GM19025 (cell line): ENCODE data around the gene SLC4A11.
"Not testable (repeated sequence)": the region's sequence is repeated elsewhere in the genome, so short reads cannot be mapped to it uniquely, and the experiment has no call there.

Experiments
- ATAC-seq: cut with Tn5 transposase; IDR thresholded peaks from one replicate; pipeline ENCODE4 v1.9.1; 2021; ENCODE audit warnings: mild to moderate bottlenecking, low read depth, moderate library complexity; ENCODE audit not compliant: unreplicated experiment

Gene SLC4A11

DNA sequence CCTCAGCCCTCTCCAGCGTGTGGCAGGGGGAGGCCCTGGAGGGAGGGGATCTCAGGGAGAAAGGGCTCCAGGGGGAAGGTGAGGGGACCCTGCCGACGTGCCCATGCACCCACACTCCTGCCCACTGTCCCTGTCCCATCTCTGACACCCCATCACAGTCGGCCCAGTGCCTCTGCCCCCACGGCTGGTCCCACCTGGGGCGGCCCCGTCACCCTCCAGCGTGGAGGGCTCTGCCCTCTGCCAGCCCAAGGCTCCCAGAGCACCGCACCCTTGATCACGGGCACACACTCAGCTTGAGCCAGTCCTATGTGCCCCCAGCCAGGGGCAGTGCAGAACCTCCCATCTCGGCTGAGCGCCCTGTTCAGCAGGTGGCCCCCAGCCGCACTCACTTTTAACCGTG is 9.2 kb downstream of the SLC4A11 start:
- ATAC-seq, result no peak

DNA sequence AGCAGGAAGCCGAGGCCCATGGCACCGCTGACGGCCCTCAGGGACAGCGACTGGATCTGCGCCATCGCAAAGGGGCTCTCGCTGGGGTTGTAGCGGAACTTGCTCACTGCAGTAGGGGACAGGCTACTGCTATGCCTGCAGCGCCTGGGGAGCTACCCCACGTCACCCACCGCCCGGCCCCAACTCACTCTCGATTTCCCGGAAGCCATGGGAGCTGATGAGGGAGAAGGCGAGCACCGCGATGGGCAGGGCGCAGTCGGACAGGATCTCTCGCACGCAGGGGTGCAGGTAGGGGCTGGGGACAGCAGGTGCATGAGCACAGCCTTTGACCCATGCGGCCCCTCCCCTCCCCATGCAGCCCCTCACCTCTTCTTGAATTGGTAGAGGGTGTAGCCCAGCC is 9.8 kb downstream of the SLC4A11 start:
- no peak for ATAC-seq

DNA sequence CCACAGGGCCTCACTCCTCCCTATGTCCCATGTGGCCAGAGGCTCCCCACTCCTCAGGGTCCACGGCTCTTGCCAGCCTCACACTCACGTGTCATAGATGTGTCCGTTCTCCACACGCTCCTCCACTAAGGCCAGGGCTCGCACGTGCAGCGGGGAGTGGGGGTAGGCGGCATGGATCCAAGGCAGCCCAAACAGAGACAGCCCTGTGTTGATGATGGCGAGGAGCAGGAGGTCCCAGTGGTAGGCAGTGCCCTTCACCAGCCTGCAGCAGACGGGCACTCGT is 10.3 kb downstream of the SLC4A11 start:
- ATAC-seq, result no peak

GRCh38 chr20:3227936-3228749 is 10.8 kb downstream of the SLC4A11 start:
- no peak for ATAC-seq

DNA sequence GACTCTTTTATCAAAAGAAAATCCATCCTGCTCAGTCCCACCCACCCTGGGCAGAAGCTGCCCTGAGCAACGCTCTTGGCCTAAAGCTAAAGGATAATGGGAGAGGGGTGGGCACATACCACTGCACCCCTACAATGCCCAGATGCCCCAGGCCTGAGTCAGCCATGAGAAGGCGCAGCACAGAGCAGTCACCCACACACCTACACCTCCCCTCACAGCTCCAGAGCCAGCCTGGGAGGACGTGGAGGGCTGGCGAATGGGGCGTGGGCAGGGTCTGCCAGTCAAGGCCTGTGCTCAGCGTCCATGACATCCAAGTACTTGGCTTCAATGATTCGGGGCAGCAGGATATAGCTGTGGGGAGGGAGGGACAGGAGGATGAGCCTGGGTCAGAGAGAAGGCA is 11.5 kb downstream of the SLC4A11 start:
- no peak for ATAC-seq

DNA sequence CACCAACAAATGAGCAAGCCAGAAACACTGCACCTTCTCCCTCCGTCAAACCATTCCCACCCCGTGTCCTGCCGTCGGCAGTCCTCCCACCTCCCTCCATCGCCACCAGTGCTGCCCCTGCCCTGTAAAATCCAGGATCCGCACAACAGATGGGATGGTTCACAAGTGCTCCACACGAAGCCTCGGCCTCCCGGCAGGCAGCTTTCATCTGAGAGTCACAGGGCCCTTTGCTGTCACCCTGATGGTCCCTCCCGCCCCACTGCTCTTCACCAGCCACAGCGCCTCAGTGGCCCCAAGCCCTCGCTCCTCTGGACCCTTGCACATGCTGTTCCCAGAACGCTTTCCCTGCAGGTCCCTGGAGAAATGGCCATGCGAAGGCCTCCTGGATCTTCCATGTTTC is 12.1 kb downstream of the SLC4A11 start:
- no peak for ATAC-seq

DNA sequence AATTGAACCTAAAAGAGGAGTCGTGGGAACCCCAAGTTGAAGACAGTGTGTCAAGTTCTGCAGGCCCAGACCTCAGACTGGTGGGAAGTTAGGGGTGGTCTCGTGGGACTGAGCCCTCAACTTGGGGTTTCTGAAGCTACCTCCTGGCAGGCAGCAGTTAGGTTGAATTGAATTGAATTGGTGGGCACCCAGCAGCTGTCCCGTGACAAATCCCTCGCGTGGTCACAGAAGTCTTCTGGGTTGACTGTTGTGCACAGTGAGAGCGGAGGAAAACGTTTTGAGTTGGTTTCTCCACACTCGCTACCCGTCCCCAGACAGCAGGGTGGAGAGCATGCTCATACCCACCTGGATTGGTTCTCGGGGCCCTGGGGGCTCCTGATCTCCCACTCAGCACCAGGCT is 12.9 kb downstream of the SLC4A11 start:
- ATAC-seq, result no peak

- no peak for ATAC-seq
Observed at GRCh38 chr20:3224681-3225421, 14.1 kb downstream of the SLC4A11 start.

DNA sequence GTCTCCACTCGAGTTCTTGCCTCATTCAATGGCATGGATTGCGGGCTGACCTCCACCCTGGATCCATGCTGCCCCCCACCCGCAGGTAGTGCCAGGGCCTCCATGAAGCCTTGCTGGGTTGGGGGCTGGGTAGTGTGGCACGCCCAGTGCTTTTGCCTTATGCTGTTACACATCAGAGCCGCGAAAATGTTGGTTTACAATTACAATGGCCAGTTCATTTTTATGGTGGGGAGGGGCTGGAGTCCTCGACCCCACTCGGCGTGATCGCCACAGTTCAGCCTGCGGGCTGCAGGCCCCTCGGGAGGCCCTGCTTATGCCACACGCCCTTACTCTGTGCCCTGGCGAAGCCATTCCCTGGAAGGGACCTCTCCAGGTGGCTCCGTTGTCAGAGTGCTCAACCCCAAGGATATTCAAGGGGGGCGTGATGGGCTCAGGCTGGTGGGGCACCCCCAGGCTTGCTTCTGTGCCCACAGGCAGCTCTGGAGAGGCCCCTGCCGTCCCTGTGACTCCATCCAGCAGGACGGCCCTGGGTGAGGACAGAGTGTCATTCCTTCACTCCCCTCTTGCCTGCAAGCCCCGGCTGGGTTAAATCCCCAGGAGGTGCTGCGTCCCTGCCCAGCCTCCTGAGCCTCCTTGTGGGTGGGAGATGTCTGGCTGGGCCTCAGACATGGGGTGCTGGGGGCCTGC is 14.9 kb downstream of the SLC4A11 start:
- no peak for ATAC-seq

DNA sequence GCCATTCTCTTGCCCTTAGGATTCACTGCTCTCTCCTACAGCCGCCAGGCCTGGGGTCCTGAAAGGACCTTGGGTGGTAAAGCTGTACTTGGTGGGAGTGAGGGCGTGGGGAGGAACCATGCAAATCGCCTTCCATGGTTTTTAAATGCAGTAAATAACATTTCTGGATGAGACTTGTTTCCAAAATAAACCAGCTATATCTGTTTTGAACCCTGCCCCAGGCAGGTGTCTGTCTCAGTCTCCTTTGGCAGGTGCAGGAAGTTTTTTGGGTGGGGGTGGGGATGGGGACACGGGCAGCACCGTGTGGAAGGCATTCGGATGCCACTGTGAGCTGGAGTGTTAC is 15.4 kb downstream of the SLC4A11 start:
- ATAC-seq, result no peak

GRCh38 chr20:3222635-3223600 is 16.1 kb downstream of the SLC4A11 start:
- ATAC-seq, result no peak

- ATAC-seq, result no peak
Observed at GRCh38 chr20:3221398-3222226, 17.4 kb downstream of the SLC4A11 start.

- no peak for ATAC-seq
Observed at GRCh38 chr20:3218307-3218988, 20.5 kb downstream of the SLC4A11 start.

DNA sequence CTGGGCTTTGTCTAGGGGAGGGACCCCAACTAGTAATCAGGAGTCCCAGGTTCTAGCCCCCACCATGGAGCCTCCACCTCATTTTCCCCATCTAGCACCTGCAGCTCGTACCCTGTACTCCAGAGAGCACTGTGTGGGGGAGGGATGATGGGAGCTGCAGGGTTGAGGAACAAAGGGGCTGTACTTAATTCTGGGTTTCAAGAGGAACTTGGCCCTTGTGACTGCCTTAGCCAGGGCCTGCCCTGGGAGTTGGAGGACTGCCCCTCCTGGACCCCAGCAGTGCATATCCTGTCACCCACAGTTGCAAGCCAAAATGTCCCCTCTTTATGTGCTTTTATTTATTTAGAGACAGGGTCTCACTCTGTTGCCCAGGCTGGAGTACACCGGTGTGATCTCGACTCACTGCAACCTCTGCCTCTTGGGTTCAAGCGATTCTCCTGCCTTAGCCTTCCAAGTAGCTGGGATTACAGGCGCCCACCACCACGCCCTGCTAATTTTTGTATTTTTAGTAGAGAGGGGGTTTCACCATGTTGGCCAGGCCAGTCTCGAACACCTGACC is 23.6 kb downstream of the SLC4A11 start:
- ATAC-seq, result not testable (repeated sequence)

- ATAC-seq, result no peak
Observed at GRCh38 chr20:3213226-3213625, 25.8 kb downstream of the SLC4A11 start.

GRCh38 chr20:3210346-3210745 is 28.6 kb downstream of the SLC4A11 start:
- no peak for ATAC-seq

DNA sequence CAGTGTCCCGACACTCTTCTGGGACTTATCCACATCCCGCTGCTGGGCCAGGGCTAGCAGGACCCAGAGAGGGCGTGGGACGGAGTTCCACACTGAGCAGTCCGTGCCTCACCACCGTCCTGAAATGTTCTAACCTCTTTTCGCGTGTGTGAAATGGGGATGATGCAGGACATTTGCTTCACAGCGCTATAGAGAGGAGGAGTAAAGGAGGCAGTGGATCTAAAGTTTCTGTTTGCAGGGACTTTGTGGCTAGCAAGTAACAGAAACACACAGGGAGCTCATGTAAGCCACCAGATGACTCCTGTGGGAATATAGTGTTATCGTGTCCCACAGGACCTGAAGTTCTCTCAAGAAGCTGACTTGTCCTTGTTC is 29.1 kb downstream of the SLC4A11 start:
- no peak for ATAC-seq

DNA sequence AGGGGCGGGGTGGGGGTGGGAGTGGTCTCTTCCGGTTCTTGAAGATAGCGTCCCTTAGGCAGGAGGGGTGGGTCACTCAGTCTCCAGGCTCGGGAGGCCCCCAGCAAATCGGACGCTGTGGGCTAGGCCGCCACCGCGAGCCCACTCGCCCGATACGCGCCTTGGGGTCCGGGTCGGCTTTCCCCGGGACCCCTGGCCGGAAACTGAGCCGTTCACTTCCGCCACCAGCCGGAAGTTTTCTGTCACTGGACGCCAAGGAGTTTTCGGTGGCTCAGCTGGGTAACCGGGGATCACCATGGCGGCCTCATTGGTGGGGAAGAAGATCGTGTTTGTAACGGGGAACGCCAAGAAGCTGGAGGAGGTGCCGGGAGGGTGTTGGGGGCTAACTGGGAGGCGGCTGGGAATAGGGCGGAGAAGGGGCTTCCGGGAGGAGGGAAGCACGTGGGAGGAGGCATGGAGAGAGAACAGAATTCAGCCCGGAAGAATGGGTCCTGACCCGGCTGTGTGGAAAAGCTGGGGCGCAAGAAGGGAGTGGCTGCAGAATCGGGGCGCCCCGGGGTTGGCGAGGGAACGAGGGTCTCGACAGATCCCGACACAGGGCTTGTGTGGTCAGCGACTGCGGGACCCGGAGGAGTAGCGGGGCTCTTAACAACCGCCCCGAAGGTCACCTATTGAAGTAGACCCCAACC is 29.6 kb downstream of the SLC4A11 start, which contains the start of gene ITPA:
Gene ITPA, plus strand, starts transcription at position 242 of the 689 bp plus-strand sequence. Its CDS starts 54 bp downstream, at position 296.
- ATAC-seq, result no peak
